Activated naive CD8-positive, alpha-beta T cell (primary cell): ENCODE measurements around the gene NUMA1.

ENCODE experiments used
- H3K27ac Mint-ChIP-seq: one replicate; pipeline ENCODE4 v1.8.0; 2021; ENCODE audit warnings: mixed read lengths
- H3K27me3 Mint-ChIP-seq: one replicate; pipeline ENCODE4 v1.8.0; 2021; ENCODE audit warnings: mixed read lengths
- H3K36me3 Mint-ChIP-seq: one replicate; pipeline ENCODE4 v1.8.0; 2021; ENCODE audit warnings: mixed read lengths
- H3K4me1 Mint-ChIP-seq: one replicate; pipeline ENCODE4 v1.8.0; 2021; ENCODE audit warnings: low read depth, mixed read lengths
- H3K4me3 Mint-ChIP-seq: one replicate; pipeline ENCODE4 v1.8.0; 2021; ENCODE audit warnings: mild to moderate bottlenecking, mixed read lengths
- H3K9me3 Mint-ChIP-seq: one replicate; pipeline ENCODE4 v1.8.0; 2021; ENCODE audit warnings: low read depth, mixed read lengths

Gene NUMA1

DNA sequence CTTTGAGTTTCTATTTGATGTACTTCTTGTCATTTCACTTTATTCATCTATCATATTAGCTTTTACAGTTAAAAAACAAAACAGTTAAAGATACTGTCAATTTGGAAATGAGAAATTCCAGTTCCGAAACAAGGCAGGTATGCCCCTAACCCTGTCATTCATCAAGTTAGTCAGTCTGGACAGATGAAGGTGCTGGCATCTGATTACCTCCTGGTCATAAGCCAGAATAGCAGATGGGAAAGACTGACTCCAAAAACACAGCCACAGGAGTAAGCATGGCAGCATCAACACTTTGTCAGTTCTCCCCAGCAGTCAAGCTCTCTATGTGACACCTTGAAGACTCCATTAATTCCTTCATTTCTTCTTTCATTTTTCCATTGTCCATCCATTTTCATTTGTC lies 4.6 kb upstream of the NUMA1 start:
- H3K4me3 Mint-ChIP-seq: no peak overlapping the region
- H3K36me3 Mint-ChIP-seq: peaks cover 5% of the 10 kb centered on the region
- no peaks in the 10 kb centered on the region for H3K27me3 Mint-ChIP-seq
- no peak overlapping the region for H3K27ac Mint-ChIP-seq
- peaks cover 26% of the 10 kb centered on the region for H3K4me1 Mint-ChIP-seq
- no peaks in the 10 kb centered on the region for H3K9me3 Mint-ChIP-seq

GRCh38 chr11:72084076-72084475 lies 3.7 kb upstream of the NUMA1 start:
- H3K9me3 Mint-ChIP-seq: no peaks in the 10 kb centered on the region
- no peak overlapping the region for H3K27ac Mint-ChIP-seq
- H3K36me3 Mint-ChIP-seq: peaks cover 5% of the 10 kb centered on the region
- no peak overlapping the region for H3K4me3 Mint-ChIP-seq
- no peaks in the 10 kb centered on the region for H3K27me3 Mint-ChIP-seq
- H3K4me1 Mint-ChIP-seq: peaks cover 30% of the 10 kb centered on the region

DNA sequence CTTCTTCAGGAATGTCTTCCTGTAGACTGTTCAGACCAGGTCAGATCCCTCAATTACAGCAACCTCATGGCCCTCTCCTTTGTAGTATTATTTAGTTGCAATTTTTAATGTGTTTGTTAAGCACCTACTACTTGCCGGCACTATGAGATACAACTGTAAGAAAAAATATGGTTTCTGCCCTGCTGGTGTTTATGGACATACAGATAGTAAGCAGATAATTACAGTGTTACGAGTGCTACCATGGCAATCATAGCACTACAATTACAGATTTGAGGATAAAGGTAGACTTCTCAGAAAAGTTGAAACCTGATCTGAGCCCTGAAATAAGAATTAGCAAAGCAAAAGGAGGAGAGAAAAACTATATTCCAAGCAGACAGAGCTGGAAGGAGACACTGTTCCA lies 3.1 kb upstream of the NUMA1 start:
- Mint-ChIP-seq H3K27me3 (no peaks in the 10 kb centered on the region), H3K27ac (no peak overlapping the region), H3K9me3 (no peaks in the 10 kb centered on the region), H3K4me3 (no peak overlapping the region), H3K4me1 (peaks cover 36% of the 10 kb centered on the region), H3K36me3 (peaks cover 5% of the 10 kb centered on the region)

- no peaks in the 10 kb centered on the region for H3K27me3 Mint-ChIP-seq
- H3K4me3 Mint-ChIP-seq: peak overlapping the region; percentile 77
- no peaks in the 10 kb centered on the region for H3K9me3 Mint-ChIP-seq
- H3K36me3 Mint-ChIP-seq: peaks cover 5% of the 10 kb centered on the region
- H3K27ac Mint-ChIP-seq: peak overlapping the region; percentile 83
- H3K4me1 Mint-ChIP-seq: peaks cover 43% of the 10 kb centered on the region
Observed at GRCh38 chr11:72081821-72082453, 1.6 kb upstream of the NUMA1 start.

DNA sequence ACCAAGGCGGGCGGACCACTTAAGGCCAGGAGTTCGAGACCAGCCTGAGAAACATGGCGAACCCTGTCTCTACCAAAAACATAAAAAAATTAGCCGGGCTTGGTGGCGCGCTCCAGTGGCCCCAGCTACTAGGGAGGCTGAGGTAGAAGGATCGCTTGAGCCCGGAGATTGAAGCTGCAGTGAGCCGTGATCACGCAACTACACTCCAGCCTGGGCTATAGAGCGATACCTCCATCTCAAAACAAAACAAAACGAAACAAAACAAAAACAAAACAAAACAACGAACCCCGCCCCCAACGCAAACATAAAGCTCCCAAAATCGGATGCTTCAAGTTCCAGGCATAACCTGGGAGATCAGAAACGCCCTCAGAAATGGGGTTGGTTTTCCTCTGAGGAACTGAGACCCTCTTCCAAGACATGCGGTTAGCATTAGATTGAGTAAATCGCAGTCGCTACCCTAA lies 872 bp upstream of the NUMA1 start:
- no peaks in the 10 kb centered on the region for H3K9me3 Mint-ChIP-seq
- peak overlapping the region; percentile 98 for H3K4me3 Mint-ChIP-seq
- peak overlapping the region; percentile 99 for H3K27ac Mint-ChIP-seq
- H3K4me1 Mint-ChIP-seq: peaks cover 43% of the 10 kb centered on the region
- peaks cover 5% of the 10 kb centered on the region for H3K36me3 Mint-ChIP-seq
- no peaks in the 10 kb centered on the region for H3K27me3 Mint-ChIP-seq

GRCh38 chr11:72079819-72080325 lies 470 bp downstream of the NUMA1 start:
- Mint-ChIP-seq H3K4me1 (peaks cover 42% of the 10 kb centered on the region), H3K9me3 (no peaks in the 10 kb centered on the region), H3K36me3 (peaks cover 4% of the 10 kb centered on the region), H3K27me3 (no peaks in the 10 kb centered on the region), H3K4me3 (peak overlapping the region; percentile 98), H3K27ac (peak overlapping the region; percentile 99)

GRCh38 chr11:72078477-72078876 lies 1.9 kb downstream of the NUMA1 start:
- H3K9me3 Mint-ChIP-seq: no peaks in the 10 kb centered on the region
- H3K4me1 Mint-ChIP-seq: peaks cover 42% of the 10 kb centered on the region
- peaks cover 5% of the 10 kb centered on the region for H3K36me3 Mint-ChIP-seq
- peak overlapping the region; percentile 98 for H3K4me3 Mint-ChIP-seq
- H3K27ac Mint-ChIP-seq: peak overlapping the region; percentile 23
- H3K27me3 Mint-ChIP-seq: no peaks in the 10 kb centered on the region

- Mint-ChIP-seq H3K27ac (no peak overlapping the region), H3K27me3 (no peaks in the 10 kb centered on the region), H3K4me1 (peaks cover 46% of the 10 kb centered on the region), H3K4me3 (no peak overlapping the region), H3K9me3 (no peaks in the 10 kb centered on the region), H3K36me3 (peaks cover 6% of the 10 kb centered on the region)
Observed at GRCh38 chr11:72075756-72076155, 4.6 kb downstream of the NUMA1 start.

DNA sequence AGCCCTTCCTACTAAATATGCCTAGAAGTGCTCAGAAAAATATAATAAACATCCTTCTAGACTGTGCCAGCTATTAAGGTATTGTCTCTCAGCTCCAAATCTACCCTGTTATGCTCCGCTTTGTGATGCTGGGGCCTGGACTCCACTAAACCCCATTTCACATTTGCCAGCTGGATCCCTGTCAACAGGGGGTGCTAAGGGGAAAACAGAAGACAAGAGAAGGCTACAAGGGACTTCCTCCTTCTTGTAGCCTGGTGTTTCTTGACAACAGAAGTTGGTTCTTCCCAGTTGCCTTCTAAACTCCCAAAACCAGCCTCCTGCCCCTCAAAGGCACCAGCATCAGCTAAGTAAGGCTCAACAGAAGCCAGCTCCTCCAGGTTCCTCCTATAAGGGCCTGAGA lies 5.2 kb downstream of the NUMA1 start:
- H3K27me3 Mint-ChIP-seq: no peaks in the 10 kb centered on the region
- peaks cover 7% of the 10 kb centered on the region for H3K36me3 Mint-ChIP-seq
- H3K4me1 Mint-ChIP-seq: peaks cover 41% of the 10 kb centered on the region
- no peak overlapping the region for H3K27ac Mint-ChIP-seq
- no peaks in the 10 kb centered on the region for H3K9me3 Mint-ChIP-seq
- no peak overlapping the region for H3K4me3 Mint-ChIP-seq

DNA sequence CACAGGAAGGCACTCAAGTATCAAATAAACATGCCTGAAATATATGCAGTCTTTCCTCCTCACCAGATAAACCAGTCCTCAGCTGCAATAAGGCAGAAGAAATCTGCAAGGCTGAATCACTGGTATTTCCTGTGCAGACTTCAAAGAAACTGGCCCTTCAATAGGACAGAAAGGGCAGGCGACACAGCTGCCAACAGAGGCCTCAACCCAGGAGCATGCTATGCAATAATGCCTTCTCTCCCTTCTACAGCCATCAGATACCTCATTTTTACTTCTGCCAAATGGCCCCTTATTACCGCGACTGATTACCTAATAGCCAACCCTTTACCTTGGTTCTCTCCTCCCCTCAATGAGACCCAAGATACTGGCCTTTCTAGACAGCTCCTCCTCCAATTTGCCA lies 8.0 kb downstream of the NUMA1 start:
- Mint-ChIP-seq H3K36me3 (peaks cover 12% of the 10 kb centered on the region), H3K4me3 (no peak overlapping the region), H3K4me1 (peaks cover 36% of the 10 kb centered on the region), H3K9me3 (no peaks in the 10 kb centered on the region), H3K27ac (no peak overlapping the region), H3K27me3 (no peaks in the 10 kb centered on the region)

- peaks cover 9% of the 10 kb centered on the region for H3K36me3 Mint-ChIP-seq
- no peak overlapping the region for H3K4me3 Mint-ChIP-seq
Observed at GRCh38 chr11:72070491-72070890, 9.9 kb downstream of the NUMA1 start.

GRCh38 chr11:72069787-72070251 lies 10.5 kb downstream of the NUMA1 start:
- no peak overlapping the region for H3K4me3 Mint-ChIP-seq
- peaks cover 9% of the 10 kb centered on the region for H3K36me3 Mint-ChIP-seq
- H3K4me1 Mint-ChIP-seq: peaks cover 31% of the 10 kb centered on the region
- H3K27me3 Mint-ChIP-seq: no peaks in the 10 kb centered on the region
- no peaks in the 10 kb centered on the region for H3K9me3 Mint-ChIP-seq
- H3K27ac Mint-ChIP-seq: peak overlapping the region; percentile 18

More at GRCh38 chr11:72070491-72070890, 9.9 kb downstream of the NUMA1 start:
- H3K27ac Mint-ChIP-seq: no peak overlapping the region
- no peaks in the 10 kb centered on the region for H3K27me3 Mint-ChIP-seq
- H3K9me3 Mint-ChIP-seq: no peaks in the 10 kb centered on the region
- peaks cover 31% of the 10 kb centered on the region for H3K4me1 Mint-ChIP-seq

GRCh38 chr11:72069200-72069599 lies 11.1 kb downstream of the NUMA1 start:
- Mint-ChIP-seq H3K4me1 (peaks cover 31% of the 10 kb centered on the region), H3K27ac (peak overlapping the region; percentile 18), H3K27me3 (no peaks in the 10 kb centered on the region), H3K4me3 (no peak overlapping the region), H3K9me3 (no peaks in the 10 kb centered on the region), H3K36me3 (peaks cover 9% of the 10 kb centered on the region)

GRCh38 chr11:72067676-72068075 lies 12.7 kb downstream of the NUMA1 start:
- Mint-ChIP-seq H3K36me3 (peaks cover 6% of the 10 kb centered on the region), H3K9me3 (no peaks in the 10 kb centered on the region), H3K4me1 (peaks cover 28% of the 10 kb centered on the region), H3K27ac (no peak overlapping the region), H3K4me3 (no peak overlapping the region), H3K27me3 (no peaks in the 10 kb centered on the region)

GRCh38 chr11:72067266-72067665 lies 13.1 kb downstream of the NUMA1 start:
- no peak overlapping the region for H3K27ac Mint-ChIP-seq
- no peaks in the 10 kb centered on the region for H3K27me3 Mint-ChIP-seq
- H3K36me3 Mint-ChIP-seq: peaks cover 6% of the 10 kb centered on the region
- no peak overlapping the region for H3K4me3 Mint-ChIP-seq
- no peaks in the 10 kb centered on the region for H3K9me3 Mint-ChIP-seq
- peaks cover 24% of the 10 kb centered on the region for H3K4me1 Mint-ChIP-seq

GRCh38 chr11:72066855-72067254 lies 13.5 kb downstream of the NUMA1 start:
- Mint-ChIP-seq H3K36me3 (peaks cover 7% of the 10 kb centered on the region), H3K9me3 (no peaks in the 10 kb centered on the region), H3K4me1 (peaks cover 20% of the 10 kb centered on the region), H3K27me3 (no peaks in the 10 kb centered on the region), H3K4me3 (no peak overlapping the region), H3K27ac (no peak overlapping the region)
